Progenitor cell of endocrine pancreas (in vitro differentiated cells): ENCODE results near the gene MAPKAPK2. TPM values are rescaled to one million over a fixed set of nuclear protein-coding genes. Genes with fewer than 3 reads are reported as not detected.

Source experiments
- DNase-seq: peaks from one replicate; pipeline ENCODE4 v3.0.0; 2021; ENCODE audit warnings: low spot score; ENCODE audit not compliant: unreplicated experiment
- H3K27ac Mint-ChIP-seq: 2 replicates; pipeline ENCODE4 v1.8.0; 2021; ENCODE audit warnings: mild to moderate bottlenecking, moderate library complexity, mixed read lengths
- H3K27me3 Mint-ChIP-seq: 2 replicates; pipeline ENCODE4 v1.8.0; 2021; ENCODE audit warnings: mixed read lengths
- H3K36me3 Mint-ChIP-seq: 2 replicates; pipeline ENCODE4 v1.8.0; 2022; ENCODE audit warnings: mixed read lengths; ENCODE audit not compliant: insufficient read depth
- H3K4me1 Mint-ChIP-seq: 2 replicates; pipeline ENCODE4 v1.8.0; 2021; ENCODE audit warnings: low read depth, mixed read lengths
- H3K4me3 Mint-ChIP-seq: 2 replicates; pipeline ENCODE4 v1.8.0; 2021; ENCODE audit warnings: low read depth, mild to moderate bottlenecking, moderate library complexity, mixed read lengths
- H3K9me3 Mint-ChIP-seq: 2 replicates; pipeline ENCODE4 v1.8.0; 2021; ENCODE audit warnings: low read depth, mixed read lengths
- CTCF ChIP-seq: fragments of 200-600 bp; sonication (generic); IDR thresholded peaks from one replicate; pipeline ENCODE4 v1.5.0; 2021; ENCODE audit warnings: antibody characterized with exemption, mild to moderate bottlenecking; ENCODE audit not compliant: unreplicated experiment
- total RNA-seq: library from RNA; stranded (reverse); gene quantifications from 2 replicates; pipeline ENCODE4 v1.2.1, GENCODE V29; 2021

The MAPKAPK2 gene
- total RNA-seq, 1 donor from 2014 or later, result 60.8 TPM

GRCh38 chr1:206728697-206728987, 43.9 kb downstream of the MAPKAPK2 start:
- peaks cover 9% of the 10 kb centered on the region for H3K4me1 Mint-ChIP-seq
- no peak overlapping the region for H3K27ac Mint-ChIP-seq
- no peak overlapping the region for H3K4me3 Mint-ChIP-seq
- no peak for TF ChIP-seq CTCF
- no peaks in the 10 kb centered on the region for H3K9me3 Mint-ChIP-seq
- H3K27me3 Mint-ChIP-seq, result no peaks in the 10 kb centered on the region
- no peak for DNase-seq
- peaks cover 5% of the 10 kb centered on the region for H3K36me3 Mint-ChIP-seq

- H3K4me3 Mint-ChIP-seq, result no peak overlapping the region
- no peaks in the 10 kb centered on the region for H3K27me3 Mint-ChIP-seq
- TF ChIP-seq CTCF, result no peak
- H3K27ac Mint-ChIP-seq, result no peak overlapping the region
- peaks cover 5% of the 10 kb centered on the region for H3K36me3 Mint-ChIP-seq
- peaks cover 5% of the 10 kb centered on the region for H3K4me1 Mint-ChIP-seq
- H3K9me3 Mint-ChIP-seq, result no peaks in the 10 kb centered on the region
- DNase-seq, result no peak
Observed at GRCh38 chr1:206729050-206729449, 44.3 kb downstream of the MAPKAPK2 start.

- H3K4me3 Mint-ChIP-seq, result no peak overlapping the region
- H3K36me3 Mint-ChIP-seq, result peaks cover 5% of the 10 kb centered on the region
- DNase-seq, result no peak
- no peak overlapping the region for H3K27ac Mint-ChIP-seq
- no peaks in the 10 kb centered on the region for H3K27me3 Mint-ChIP-seq
- TF ChIP-seq CTCF, result no peak
- H3K4me1 Mint-ChIP-seq, result peaks cover 2% of the 10 kb centered on the region
- no peaks in the 10 kb centered on the region for H3K9me3 Mint-ChIP-seq
Observed at GRCh38 chr1:206729507-206729906, 44.8 kb downstream of the MAPKAPK2 start.

GRCh38 chr1:206732508-206732907, 47.8 kb downstream of the MAPKAPK2 start:
- no peak for TF ChIP-seq CTCF
- H3K36me3 Mint-ChIP-seq, result peaks cover 8% of the 10 kb centered on the region
- no peaks in the 10 kb centered on the region for H3K4me1 Mint-ChIP-seq
- H3K9me3 Mint-ChIP-seq, result no peaks in the 10 kb centered on the region
- no peak overlapping the region for H3K27ac Mint-ChIP-seq
- DNase-seq, result no peak
- H3K4me3 Mint-ChIP-seq, result no peak overlapping the region
- no peaks in the 10 kb centered on the region for H3K27me3 Mint-ChIP-seq

- Mint-ChIP-seq H3K36me3 (peaks cover 8% of the 10 kb centered on the region), H3K27me3 (no peaks in the 10 kb centered on the region), H3K4me1 (no peaks in the 10 kb centered on the region), H3K27ac (no peak overlapping the region), H3K9me3 (no peaks in the 10 kb centered on the region), H3K4me3 (no peak overlapping the region)
- no peak for TF ChIP-seq CTCF
- no peak for DNase-seq
Observed at GRCh38 chr1:206732992-206733391, 48.3 kb downstream of the MAPKAPK2 start.
